KOPT-K1 (cell line): Measurements from ENCODE around the gene TEX29.

Experiments
- H3K27ac ChIP-seq: fragments of 200-600 bp; sonication (generic); 2 replicates; pipeline ENCODE4 v1.5.1; 2016; ENCODE audit warnings: antibody characterized with exemption, mild to moderate bottlenecking, low read depth, low read length; ENCODE audit not compliant: poor library complexity, severe bottlenecking
- H3K36me3 ChIP-seq: fragments of 200-600 bp; sonication (generic); 2 replicates; pipeline ENCODE4 v1.5.1; 2017; ENCODE audit warnings: antibody characterized with exemption, mild to moderate bottlenecking, low read length, moderate library complexity; ENCODE audit not compliant: insufficient read depth
- H3K9me3 ChIP-seq: fragments of 200-600 bp; sonication (generic); 2 replicates; pipeline ENCODE4 v1.5.1; 2017; ENCODE audit warnings: antibody characterized with exemption, low read length, mild to moderate bottlenecking; ENCODE audit not compliant: insufficient read depth, poor library complexity, severe bottlenecking

The TEX29 gene

GRCh38 chr13:111283991-111284390 is 36.5 kb upstream of the TEX29 start:
- Histone ChIP-seq H3K9me3 (no peaks in the 10 kb centered on the region), H3K36me3 (peaks cover 96% of the 10 kb centered on the region), H3K27ac (no peak overlapping the region)

GRCh38 chr13:111284565-111284964 is 35.9 kb upstream of the TEX29 start:
- Histone ChIP-seq H3K36me3 (peaks cover 96% of the 10 kb centered on the region), H3K27ac (no peak overlapping the region), H3K9me3 (no peaks in the 10 kb centered on the region)

- Histone ChIP-seq H3K36me3 (peaks cover 100% of the 10 kb centered on the region), H3K9me3 (no peaks in the 10 kb centered on the region), H3K27ac (no peak overlapping the region)
Observed at GRCh38 chr13:111286162-111286561, 34.3 kb upstream of the TEX29 start.

- Histone ChIP-seq H3K9me3 (no peaks in the 10 kb centered on the region), H3K36me3 (peaks cover 100% of the 10 kb centered on the region), H3K27ac (no peak overlapping the region)
Observed at GRCh38 chr13:111286749-111287148, 33.7 kb upstream of the TEX29 start.

GRCh38 chr13:111287201-111287600 is 33.2 kb upstream of the TEX29 start:
- Histone ChIP-seq H3K27ac (no peak overlapping the region), H3K9me3 (no peaks in the 10 kb centered on the region), H3K36me3 (peaks cover 100% of the 10 kb centered on the region)

GRCh38 chr13:111288276-111288675 is 32.2 kb upstream of the TEX29 start:
- Histone ChIP-seq H3K27ac (no peak overlapping the region), H3K9me3 (no peaks in the 10 kb centered on the region), H3K36me3 (peaks cover 100% of the 10 kb centered on the region)

- Histone ChIP-seq H3K36me3 (peaks cover 100% of the 10 kb centered on the region), H3K27ac (no peak overlapping the region), H3K9me3 (no peaks in the 10 kb centered on the region)
Observed at GRCh38 chr13:111289251-111289650, 31.2 kb upstream of the TEX29 start.

GRCh38 chr13:111291908-111292307 is 28.5 kb upstream of the TEX29 start:
- no peak overlapping the region for H3K27ac ChIP-seq
- H3K36me3 ChIP-seq, result peaks cover 86% of the 10 kb centered on the region
- no peaks in the 10 kb centered on the region for H3K9me3 ChIP-seq

- Histone ChIP-seq H3K36me3 (peaks cover 86% of the 10 kb centered on the region), H3K27ac (no peak overlapping the region), H3K9me3 (no peaks in the 10 kb centered on the region)
Observed at GRCh38 chr13:111292710-111293485, 27.5 kb upstream of the TEX29 start.

GRCh38 chr13:111295886-111296285 is 24.6 kb upstream of the TEX29 start:
- Histone ChIP-seq H3K9me3 (no peaks in the 10 kb centered on the region), H3K36me3 (peaks cover 80% of the 10 kb centered on the region), H3K27ac (no peak overlapping the region)

- Histone ChIP-seq H3K9me3 (no peaks in the 10 kb centered on the region), H3K27ac (no peak overlapping the region), H3K36me3 (peaks cover 80% of the 10 kb centered on the region)
Observed at GRCh38 chr13:111296417-111296816, 24.0 kb upstream of the TEX29 start.

GRCh38 chr13:111298214-111298975 is 22.0 kb upstream of the TEX29 start:
- Histone ChIP-seq H3K27ac (no peak overlapping the region), H3K36me3 (peaks cover 80% of the 10 kb centered on the region), H3K9me3 (no peaks in the 10 kb centered on the region)

- Histone ChIP-seq H3K9me3 (peaks cover 4% of the 10 kb centered on the region), H3K27ac (no peak overlapping the region), H3K36me3 (peaks cover 93% of the 10 kb centered on the region)
Observed at GRCh38 chr13:111302045-111302726, 18.3 kb upstream of the TEX29 start.

- H3K36me3 ChIP-seq, result peaks cover 92% of the 10 kb centered on the region
- H3K9me3 ChIP-seq, result peaks cover 4% of the 10 kb centered on the region
- H3K27ac ChIP-seq, result no peak overlapping the region
Observed at GRCh38 chr13:111303559-111303958, 16.9 kb upstream of the TEX29 start.

- Histone ChIP-seq H3K27ac (no peak overlapping the region), H3K36me3 (peaks cover 94% of the 10 kb centered on the region), H3K9me3 (peaks cover 4% of the 10 kb centered on the region)
Observed at GRCh38 chr13:111304041-111304544, 16.3 kb upstream of the TEX29 start.
